ENCODE results near the gene STAT2.

- TF ChIP-seq CTCF (IDR thresholded peaks at IDR 0.05) = peak in 2 of 4 donors; percentile 7 to 19
- no peak for TF ChIP-seq POLR2A (IDR thresholded peaks at IDR 0.05)
Observed at GRCh38 chr12:56346675-56347074, 13.2 kb downstream of the STAT2 start.

Data from right lobe of liver (tissue), 4 donors.